HG03196 (cell line): ENCODE measurements around the gene CTTNBP2.
A peak's percentile ranks its signal among the peaks of the same experiment; 100 is the strongest.

ENCODE experiments used
- ATAC-seq: cut with Tn5 transposase; IDR thresholded peaks from one replicate; pipeline ENCODE4 v1.9.1; 2021; ENCODE audit not compliant: unreplicated experiment

CTTNBP2 gene

GRCh38 chr7:117872561-117873309 is 506 bp downstream of the CTTNBP2 start:
- no peak for ATAC-seq

DNA sequence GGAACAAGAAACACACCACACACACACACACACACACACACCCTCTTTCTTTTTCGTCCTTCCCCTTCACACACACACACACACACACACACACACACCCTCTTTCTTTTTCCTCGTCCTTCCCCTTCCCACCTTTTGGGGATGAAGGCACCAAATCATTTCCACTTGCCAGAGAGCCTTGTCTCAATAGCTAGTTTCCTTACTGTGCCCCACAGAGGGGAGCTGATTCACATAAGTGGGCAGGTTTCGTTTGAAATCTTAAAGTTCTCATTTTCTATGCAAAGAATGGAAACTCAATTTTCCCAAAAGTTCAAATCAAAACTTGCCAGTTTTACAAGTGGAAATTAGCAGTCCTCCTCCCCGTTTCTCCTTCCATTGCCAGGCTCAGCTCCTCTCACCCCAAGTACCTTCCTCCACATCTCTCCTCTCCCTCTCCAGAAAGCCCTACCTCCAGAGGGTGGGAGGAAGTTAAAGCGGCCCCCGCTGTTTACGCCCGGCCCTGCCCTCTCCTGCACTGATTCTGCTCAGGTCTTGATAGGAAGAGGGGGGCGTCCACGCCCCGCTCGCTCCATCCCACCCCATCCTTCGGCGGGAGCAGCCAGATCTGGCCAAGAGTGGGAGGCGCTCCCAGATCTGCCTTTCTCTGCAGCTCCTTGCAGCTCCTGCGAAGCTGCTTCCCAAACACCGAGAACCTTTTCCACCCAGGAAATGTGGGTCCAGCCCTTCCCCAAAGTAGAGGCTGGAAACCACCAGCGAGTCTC is 1.3 kb downstream of the CTTNBP2 start:
- no peak for ATAC-seq

- ATAC-seq = no peak
Measured at GRCh38 chr7:117871401-117871777, 1.9 kb downstream of the CTTNBP2 start.

DNA sequence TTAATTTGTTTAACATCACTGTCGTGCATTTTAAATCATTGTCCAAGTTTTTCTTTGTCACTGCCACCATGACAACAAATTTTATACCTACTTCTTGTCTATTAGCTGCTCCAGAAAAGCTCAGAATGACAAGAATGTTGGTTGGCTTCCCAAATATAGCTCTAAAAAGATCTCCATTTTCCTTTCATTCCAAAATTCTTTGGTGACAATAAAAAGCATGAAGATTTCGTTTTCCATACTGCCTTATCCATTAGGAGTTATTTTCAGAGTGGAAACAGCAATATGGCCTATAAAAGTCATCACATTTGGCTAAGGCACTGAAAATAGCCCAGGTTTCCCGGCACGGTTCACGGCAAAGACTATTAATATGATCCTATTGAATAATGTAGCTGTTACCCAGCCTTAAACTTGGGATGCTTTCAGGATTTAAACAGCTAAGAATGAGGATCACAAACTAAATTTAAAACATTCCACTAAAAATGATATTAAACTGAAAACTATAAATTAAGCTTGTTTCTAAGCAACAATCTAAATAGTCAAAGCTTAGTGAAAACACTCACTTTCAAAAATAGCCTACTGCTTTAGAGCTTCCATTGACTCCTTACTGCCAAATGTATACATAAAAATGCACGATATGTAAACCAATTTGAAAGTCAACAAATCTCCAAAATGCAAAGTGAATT is 2.7 kb downstream of the CTTNBP2 start:
- no peak for ATAC-seq

DNA sequence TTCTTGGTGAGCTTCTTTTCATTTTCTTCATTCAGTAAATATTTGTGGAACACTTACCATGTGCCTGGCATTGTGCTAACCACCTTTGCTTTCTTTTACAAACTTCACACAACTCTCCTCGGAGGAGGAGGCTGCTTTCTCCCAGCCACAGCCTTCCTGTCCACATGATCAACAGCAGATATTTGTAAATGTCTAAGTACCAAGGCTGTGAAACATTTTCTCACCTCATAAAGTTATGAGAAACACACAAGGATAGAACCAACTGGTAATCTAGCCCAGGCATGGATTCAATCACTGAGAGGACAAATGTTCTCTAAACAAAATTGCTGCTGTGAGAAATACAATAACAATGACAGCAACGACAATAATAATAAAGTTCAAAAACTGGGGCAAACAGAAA is 3.9 kb downstream of the CTTNBP2 start:
- no peak for ATAC-seq

GRCh38 chr7:117863618-117864017 is 9.6 kb downstream of the CTTNBP2 start:
- ATAC-seq = no peak

DNA sequence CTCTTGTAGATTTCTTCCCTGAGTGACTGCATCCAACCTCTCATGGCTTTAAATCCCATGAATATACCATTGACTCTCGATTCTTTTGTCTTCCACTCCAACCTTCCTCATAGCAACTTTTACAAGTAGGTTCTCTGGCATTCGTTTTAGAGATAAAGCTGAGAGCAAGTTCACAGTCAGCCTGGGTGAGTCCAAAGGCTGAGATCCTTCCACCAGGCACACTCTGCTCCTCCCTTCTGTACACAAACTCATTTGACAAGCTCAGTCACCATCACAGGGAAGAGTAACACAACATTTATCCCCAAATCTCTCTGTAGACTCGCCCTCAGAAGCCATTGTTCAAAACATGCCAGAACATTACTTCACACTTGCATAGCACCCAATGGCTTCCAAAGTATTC is 10.9 kb downstream of the CTTNBP2 start:
- ATAC-seq = no peak

DNA sequence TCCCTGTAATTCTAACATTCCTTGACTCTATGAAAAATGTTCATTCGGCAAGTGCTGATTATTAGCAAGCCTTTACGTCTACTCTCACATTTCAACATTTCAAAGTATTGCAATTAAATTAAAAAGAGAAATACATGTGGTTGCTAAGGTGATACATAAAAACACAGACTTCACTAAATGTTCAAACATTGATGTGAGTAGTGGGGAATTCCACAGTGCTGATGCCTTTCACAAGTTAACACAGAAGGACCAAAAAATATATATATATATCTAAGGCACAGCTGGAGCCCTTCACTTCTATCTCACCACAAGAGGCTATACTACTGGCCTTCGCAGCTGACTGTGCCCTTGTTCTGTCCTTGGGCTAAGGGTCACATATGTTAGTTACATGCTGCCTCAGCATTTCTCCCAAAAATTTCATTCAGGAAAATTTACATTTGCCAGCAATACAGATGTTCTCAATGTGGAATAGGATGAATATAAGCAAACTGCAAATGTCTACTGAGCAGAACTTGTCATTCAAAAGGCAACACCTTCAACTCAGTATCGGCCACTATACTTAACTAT is 13.9 kb downstream of the CTTNBP2 start:
- no peak for ATAC-seq

DNA sequence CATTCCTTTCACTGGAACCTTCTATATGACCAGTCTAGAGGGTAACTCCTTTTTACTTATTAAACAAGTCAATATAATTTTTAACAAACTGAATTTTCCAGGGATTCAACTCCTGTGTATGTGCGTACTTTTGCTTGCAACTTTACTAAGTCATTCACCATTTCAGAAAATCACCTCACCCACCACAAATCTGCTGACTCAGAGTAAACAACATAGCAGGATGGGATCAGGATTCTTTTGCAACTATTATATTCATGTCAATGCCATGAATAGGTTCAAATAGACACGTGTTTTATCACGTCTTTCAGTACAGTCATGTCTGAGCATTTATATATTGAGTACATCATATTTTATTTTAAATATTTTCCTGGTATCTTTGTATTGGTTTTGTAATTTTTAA is 14.5 kb downstream of the CTTNBP2 start:
- no peak for ATAC-seq

DNA sequence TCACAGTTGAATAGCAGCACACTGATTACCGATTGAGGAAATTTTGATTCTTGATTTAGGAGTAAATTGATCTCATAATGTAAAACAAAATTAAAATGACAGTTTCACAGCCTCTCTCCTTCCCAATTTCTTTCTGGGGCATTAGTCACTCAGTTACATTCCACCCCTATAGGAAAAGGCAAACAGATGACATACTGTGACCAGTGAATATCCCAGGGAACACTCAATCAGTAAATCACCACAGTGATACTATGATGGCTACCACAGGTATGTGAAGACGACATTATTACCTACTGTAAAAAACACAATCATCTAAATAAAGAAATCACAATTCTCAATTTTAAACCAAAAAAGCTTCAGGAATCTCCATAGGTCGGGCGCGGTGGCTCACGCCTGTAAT is 15.5 kb downstream of the CTTNBP2 start:
- ATAC-seq = no peak

GRCh38 chr7:117856196-117856595 is 17.0 kb downstream of the CTTNBP2 start:
- no peak for ATAC-seq

- no peak for ATAC-seq
Measured at GRCh38 chr7:117854186-117854585, 19.1 kb downstream of the CTTNBP2 start.

DNA sequence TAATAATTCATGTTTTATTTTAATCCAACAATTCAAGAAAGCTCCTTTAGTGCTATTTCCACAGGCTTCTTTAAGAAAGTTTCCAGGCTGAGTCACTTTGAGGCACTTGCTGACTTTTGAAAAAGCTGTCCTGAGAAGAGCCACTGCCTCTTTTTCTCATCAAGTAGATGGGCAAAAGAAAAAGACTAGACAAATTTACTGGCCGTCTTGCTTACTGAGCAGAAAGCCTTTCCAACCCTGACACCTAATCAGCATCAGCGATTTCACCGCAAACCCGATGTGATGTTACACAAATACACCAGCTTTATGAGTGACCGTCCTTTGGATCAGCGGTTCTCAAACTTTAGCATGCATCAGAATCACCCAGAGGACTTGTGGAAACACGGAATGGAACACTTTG is 24.3 kb downstream of the CTTNBP2 start:
- no peak for ATAC-seq

GRCh38 chr7:117844678-117845077 is 28.6 kb downstream of the CTTNBP2 start:
- ATAC-seq = no peak

DNA sequence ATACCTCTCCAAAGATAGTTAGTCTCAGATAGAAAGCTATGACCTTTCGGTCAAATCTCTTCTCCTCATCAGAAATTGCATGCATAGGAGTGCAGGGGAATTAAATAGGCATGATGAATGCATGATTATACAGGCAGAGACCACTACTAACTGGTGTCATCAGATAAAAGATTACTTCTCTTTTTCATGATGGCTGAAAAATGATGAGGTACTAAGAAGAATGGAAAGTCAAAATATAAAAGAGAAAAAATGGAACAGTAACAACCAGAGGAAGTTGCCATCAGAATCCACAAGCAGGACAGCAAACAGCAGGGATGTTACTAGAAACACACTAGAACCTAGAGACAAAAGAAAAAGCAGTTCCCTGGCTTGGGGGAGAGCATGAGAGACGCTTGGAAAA is 31.6 kb downstream of the CTTNBP2 start:
- no peak for ATAC-seq

DNA sequence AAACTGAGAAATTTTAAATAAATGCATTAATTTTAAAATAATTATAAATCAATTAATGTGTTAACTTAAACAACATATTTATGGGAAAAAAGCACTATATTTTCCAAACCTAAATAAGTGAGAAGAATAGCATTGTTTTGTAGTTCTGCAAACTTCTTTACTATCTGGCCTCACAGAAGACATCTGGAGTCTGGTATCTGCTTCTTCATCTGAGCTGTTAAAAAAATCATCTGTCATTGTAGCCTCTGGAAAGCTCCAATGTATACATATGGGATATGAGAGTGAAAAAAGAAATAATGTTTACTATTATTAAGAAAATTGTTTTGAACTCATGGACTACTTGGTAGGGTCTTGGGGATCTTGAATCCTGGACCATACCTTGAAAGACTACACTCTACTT is 32.2 kb downstream of the CTTNBP2 start:
- ATAC-seq = no peak

DNA sequence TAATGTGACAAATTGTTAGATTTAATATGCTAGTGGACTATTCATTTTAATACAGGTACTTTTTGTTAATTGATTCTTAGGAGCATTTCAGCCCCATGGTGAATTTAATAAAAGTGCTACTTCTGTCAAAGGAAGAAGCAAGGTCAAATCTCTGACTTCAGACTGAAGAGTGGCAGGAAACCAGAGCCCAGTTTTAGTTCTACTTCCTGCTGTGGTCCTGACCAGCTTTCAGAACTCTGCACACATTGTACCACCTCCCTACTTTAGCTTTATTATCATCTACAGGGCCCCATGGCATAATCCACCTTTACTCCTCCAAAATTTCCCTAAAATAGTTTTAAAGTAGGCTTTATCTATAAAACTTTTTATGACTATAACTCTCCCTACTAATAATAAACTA is 33.7 kb downstream of the CTTNBP2 start:
- no peak for ATAC-seq

- ATAC-seq = peak; percentile 99
Measured at GRCh38 chr7:117837841-117838240, 35.4 kb downstream of the CTTNBP2 start.

- no peak for ATAC-seq
Measured at GRCh38 chr7:117835016-117835664, 38.1 kb downstream of the CTTNBP2 start.

DNA sequence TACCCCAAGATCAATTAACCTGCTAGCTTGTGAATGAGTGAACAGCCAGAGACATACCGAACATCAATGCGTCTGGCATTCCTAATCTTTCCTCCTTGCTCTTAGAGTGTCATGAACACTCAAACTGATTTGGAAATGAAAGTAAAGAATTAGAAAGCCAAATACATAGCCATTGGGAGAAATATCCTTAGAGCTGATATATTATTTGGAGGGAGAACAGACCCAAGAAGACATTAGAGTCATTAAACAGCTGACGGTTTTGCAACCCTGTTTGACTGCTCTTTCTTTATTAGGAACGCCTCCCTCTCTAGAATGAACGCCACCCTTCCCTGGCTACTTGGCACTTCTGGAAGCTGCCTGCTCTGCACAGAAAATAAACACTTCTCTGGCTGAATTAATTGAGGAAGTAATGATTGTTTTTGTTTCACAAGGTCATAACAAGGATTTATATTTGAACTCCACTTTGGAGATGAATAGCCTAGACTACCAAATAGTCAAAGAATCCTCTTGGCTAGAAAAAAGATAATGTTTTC is 42.8 kb downstream of the CTTNBP2 start:
- no peak for ATAC-seq
